OCI-LY3 (cell line): Measurements from ENCODE around the gene CSF2RB.

Source experiments
- H2AFZ ChIP-seq: fragments of 200-600, 300-600 bp; shearing (Covaris generic); 2 replicates; pipeline ENCODE4 v1.6.0; 2014; ENCODE audit warnings: antibody characterized with exemption, low read depth, low read length
- H3K27ac ChIP-seq: fragments of 200-600, 300-600 bp; sonication (generic); 2 replicates; pipeline ENCODE4 v1.5.1; 2014; ENCODE audit warnings: mild to moderate bottlenecking, low read length, moderate library complexity, mixed read lengths
- H3K27me3 ChIP-seq: fragments of 200-600, 300-600 bp; sonication (generic); 2 replicates; pipeline ENCODE4 v1.6.1; 2014; ENCODE audit warnings: low read depth, low read length, mixed read lengths
- H3K36me3 ChIP-seq: fragments of 200-600, 300-600 bp; sonication (generic); replicated peaks from 2 replicates; pipeline ENCODE3; 2014; ENCODE audit warnings: low read depth, low read length, mixed read lengths
- H3K4me1 ChIP-seq: fragments of 300-600, 200-600 bp; sonication (generic); 2 replicates; pipeline ENCODE4 v1.6.1; 2014; ENCODE audit warnings: low read length, mixed read lengths
- H3K4me2 ChIP-seq: fragments of 200-600, 300-600 bp; sonication (generic); 2 replicates; pipeline ENCODE4 v1.6.1; 2014; ENCODE audit warnings: low read length, mixed read lengths
- H3K4me3 ChIP-seq: fragments of 300-600, 200-600 bp; sonication (generic); 2 replicates; pipeline ENCODE4 v1.5.1; 2014; ENCODE audit warnings: antibody characterized with exemption, mild to moderate bottlenecking, low read length, moderate library complexity
- H3K79me2 ChIP-seq: fragments of 300-600, 200-600 bp; shearing (Covaris generic); 2 replicates; pipeline ENCODE4 v1.6.1; 2014; ENCODE audit warnings: mild to moderate bottlenecking, low read length, mixed read lengths
- H3K9ac ChIP-seq: fragments of 300-600, 200-600 bp; shearing (Covaris generic); 2 replicates; pipeline ENCODE4 v1.6.0; 2014; ENCODE audit warnings: mild to moderate bottlenecking, low read length, moderate library complexity
- H3K9me3 ChIP-seq: fragments of 200-600, 300-600 bp; shearing (Covaris generic); 2 replicates; pipeline ENCODE4 v1.6.1; 2014; ENCODE audit warnings: low read length, mixed read lengths; ENCODE audit not compliant: insufficient read depth
- H4K20me1 ChIP-seq: fragments of 200-600, 300-600 bp; sonication (generic); 2 replicates; pipeline ENCODE4 v1.6.1; 2016; ENCODE audit warnings: low read length, mixed read lengths; ENCODE audit not compliant: insufficient read depth
- EZH2phosphoT487 ChIP-seq: fragments of 200-600 bp; shearing (Covaris generic); IDR thresholded peaks from 2 replicates; pipeline ENCODE4 v1.6.1; 2018; ENCODE audit warnings: antibody characterized with exemption, mixed run types, low read depth
- TF ChIP-seq, protein P1 (sequence below): fragments of 200-600, 300-600 bp; sonication (generic); IDR thresholded peaks from 2 replicates; pipeline ENCODE4 v1.5.1; 2014; ENCODE audit warnings: antibody characterized with exemption, low read length, low read depth

Gene CSF2RB

DNA sequence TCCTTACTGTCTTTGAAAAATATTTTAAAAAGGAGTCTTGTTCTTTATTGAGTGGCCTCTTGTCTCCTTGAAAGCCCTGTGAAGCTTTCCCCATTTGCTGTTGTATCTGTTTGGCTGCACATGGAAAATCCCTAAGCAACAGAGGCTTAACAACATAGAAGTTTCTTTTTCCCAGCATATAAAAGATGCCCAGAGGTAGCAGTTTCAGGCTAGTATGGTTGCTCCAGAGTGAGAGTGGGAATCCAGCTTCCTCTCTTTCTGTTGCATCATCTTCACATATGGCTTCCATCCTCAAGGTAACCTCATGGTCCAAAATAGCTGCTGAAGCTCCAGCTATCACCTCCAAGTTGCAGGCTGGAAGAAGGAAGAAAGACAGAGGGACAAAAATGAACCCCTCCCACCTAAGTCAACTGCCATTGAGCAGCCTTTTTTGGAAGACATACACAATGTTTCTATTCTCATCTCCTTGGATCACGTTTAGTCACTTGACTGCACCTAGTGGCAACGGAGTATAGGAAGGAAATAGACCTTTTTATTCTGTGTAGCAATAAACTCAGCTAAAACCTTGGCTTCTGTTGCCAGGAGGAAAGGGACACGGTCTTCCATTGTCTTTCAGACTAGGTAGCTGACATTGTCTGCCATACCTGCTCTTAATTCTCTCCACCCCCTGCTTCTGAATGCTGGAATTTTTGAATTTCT lies 5.3 kb downstream of the CSF2RB start:
- Histone ChIP-seq H3K27me3 (no peaks in the 10 kb centered on the region), H3K9ac (no peak overlapping the region), H4K20me1 (peaks cover 40% of the 10 kb centered on the region), H3K79me2 (peaks cover 100% of the 10 kb centered on the region), H3K36me3 (peaks cover 71% of the 10 kb centered on the region), H3K4me3 (no peak overlapping the region), H3K4me1 (peaks cover 67% of the 10 kb centered on the region), H2AFZ (no peak overlapping the region), H3K4me2 (peak overlapping the region; percentile 14; the same call in 1 of the 2 replicates), H3K27ac (peak overlapping the region; percentile 27), H3K9me3 (peaks cover 9% of the 10 kb centered on the region; the same call in 1 of the 2 replicates)
- no peak for TF ChIP-seq EZH2phosphoT487
- TF ChIP-seq, protein P1, sequence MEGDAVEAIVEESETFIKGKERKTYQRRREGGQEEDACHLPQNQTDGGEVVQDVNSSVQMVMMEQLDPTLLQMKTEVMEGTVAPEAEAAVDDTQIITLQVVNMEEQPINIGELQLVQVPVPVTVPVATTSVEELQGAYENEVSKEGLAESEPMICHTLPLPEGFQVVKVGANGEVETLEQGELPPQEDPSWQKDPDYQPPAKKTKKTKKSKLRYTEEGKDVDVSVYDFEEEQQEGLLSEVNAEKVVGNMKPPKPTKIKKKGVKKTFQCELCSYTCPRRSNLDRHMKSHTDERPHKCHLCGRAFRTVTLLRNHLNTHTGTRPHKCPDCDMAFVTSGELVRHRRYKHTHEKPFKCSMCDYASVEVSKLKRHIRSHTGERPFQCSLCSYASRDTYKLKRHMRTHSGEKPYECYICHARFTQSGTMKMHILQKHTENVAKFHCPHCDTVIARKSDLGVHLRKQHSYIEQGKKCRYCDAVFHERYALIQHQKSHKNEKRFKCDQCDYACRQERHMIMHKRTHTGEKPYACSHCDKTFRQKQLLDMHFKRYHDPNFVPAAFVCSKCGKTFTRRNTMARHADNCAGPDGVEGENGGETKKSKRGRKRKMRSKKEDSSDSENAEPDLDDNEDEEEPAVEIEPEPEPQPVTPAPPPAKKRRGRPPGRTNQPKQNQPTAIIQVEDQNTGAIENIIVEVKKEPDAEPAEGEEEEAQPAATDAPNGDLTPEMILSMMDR, result no peak

DNA sequence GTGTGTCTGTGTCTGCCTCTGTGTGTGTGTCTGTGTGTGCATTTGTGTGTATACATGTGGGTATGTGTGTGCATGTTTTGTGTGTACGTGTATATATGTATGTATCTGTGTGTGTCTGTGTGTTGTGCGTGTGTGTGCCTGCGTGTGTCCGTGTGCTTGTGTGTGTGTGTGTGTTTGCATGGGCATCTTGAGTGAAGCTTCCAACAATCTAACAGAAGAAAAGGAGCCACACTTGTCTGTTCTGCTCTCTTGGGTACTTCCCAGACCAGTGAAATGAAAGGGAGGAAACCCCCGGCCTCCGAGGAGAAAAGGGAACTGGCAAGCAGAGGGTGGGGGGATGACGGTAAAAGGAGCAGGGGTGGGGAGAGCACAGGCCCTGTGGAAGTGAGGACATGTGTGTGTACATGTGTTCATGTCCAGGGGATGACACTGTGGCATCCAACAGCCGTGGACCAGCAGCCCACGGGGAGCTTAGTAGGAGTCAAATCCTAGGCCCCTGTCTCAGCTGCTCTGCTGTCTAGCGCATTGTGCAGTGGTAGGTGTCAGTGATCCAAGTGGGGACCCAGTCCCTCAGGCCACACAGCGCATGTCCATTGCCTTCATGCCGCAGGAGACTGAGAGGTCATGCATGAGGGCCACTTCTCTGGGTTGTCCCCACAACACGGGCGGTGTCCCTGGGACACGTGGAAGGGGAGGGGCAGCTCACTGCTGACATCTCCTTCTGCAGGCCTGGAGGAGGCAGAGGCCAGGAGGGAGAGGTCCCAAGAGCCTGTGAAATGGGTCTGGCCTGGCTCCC lies 8.1 kb downstream of the CSF2RB start:
- Histone ChIP-seq H3K79me2 (peaks cover 90% of the 10 kb centered on the region), H4K20me1 (peaks cover 39% of the 10 kb centered on the region), H3K27me3 (no peaks in the 10 kb centered on the region), H3K9me3 (peaks cover 9% of the 10 kb centered on the region; the same call in 1 of the 2 replicates), H2AFZ (no peak overlapping the region), H3K9ac (peak overlapping the region; percentile 78), H3K4me2 (peak overlapping the region; percentile 99), H3K4me1 (peaks cover 60% of the 10 kb centered on the region), H3K36me3 (peaks cover 87% of the 10 kb centered on the region), H3K27ac (peak overlapping the region; percentile 86), H3K4me3 (peak overlapping the region; percentile 75)
- TF ChIP-seq, protein P1, result no peak
- no peak for TF ChIP-seq EZH2phosphoT487

DNA sequence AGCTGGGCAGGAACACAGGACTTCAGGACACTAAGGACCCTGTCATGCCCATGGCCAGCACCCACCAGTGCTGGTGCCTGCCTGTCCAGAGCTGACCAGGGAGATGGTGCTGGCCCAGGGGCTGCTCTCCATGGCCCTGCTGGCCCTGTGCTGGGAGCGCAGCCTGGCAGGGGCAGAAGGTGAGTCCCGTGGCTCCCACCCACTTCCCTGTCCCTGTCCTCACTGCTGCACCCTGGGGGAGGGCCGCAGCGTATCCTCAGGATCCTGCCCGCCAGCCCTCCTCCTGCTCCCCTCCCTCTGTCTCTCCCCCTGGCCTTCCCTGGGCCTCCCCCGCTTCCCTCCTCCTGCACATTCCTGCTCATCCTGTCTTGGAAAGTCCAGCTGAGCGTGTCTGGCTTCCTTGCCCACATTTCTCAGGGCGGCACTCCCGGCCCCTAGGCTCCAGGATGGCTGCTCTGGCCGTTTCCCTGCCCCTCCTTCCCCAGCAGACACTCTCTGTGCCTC lies 8.7 kb downstream of the CSF2RB start:
- no peak for TF ChIP-seq EZH2phosphoT487
- TF ChIP-seq, protein P1, result no peak
- H3K9ac ChIP-seq, result peak overlapping the region; percentile 78; the same call in 1 of the 2 replicates
- peaks cover 88% of the 10 kb centered on the region for H3K36me3 ChIP-seq
- H4K20me1 ChIP-seq, result peaks cover 39% of the 10 kb centered on the region
- peak overlapping the region; percentile 75 for H3K4me3 ChIP-seq
- no peaks in the 10 kb centered on the region for H3K27me3 ChIP-seq
- H3K4me2 ChIP-seq, result peak overlapping the region; percentile 99
- peak overlapping the region; percentile 86 for H3K27ac ChIP-seq
- no peak overlapping the region for H2AFZ ChIP-seq
- H3K79me2 ChIP-seq, result peaks cover 87% of the 10 kb centered on the region
- peaks cover 54% of the 10 kb centered on the region for H3K4me1 ChIP-seq
- H3K9me3 ChIP-seq, result peaks cover 9% of the 10 kb centered on the region; the same call in 1 of the 2 replicates

DNA sequence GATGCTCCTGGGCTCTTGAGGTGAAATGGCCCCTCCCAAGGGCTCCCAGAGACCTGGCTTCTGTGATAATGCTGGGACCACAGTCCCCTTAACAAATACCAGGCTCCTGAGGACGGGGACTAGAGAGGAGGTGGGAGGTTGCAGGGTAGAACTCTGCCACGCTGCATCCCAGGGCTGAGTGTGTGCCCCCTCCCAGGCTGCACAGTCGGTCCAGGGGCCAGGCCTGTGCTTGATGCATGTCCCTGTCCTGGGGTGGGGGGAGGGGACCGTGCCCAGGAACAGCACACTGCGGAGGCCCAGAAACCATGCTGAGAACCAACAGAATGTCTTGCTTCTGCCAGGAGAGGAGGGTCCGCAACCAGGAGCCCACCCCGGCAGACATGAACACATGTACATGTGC lies 9.3 kb downstream of the CSF2RB start:
- Histone ChIP-seq H3K9me3 (peaks cover 9% of the 10 kb centered on the region; the same call in 1 of the 2 replicates), H3K36me3 (peaks cover 90% of the 10 kb centered on the region), H3K9ac (no peak overlapping the region), H4K20me1 (peaks cover 36% of the 10 kb centered on the region; the same call in 1 of the 2 replicates), H3K27me3 (no peaks in the 10 kb centered on the region), H3K4me1 (peaks cover 48% of the 10 kb centered on the region), H3K27ac (peak overlapping the region; percentile 86), H3K4me3 (no peak overlapping the region), H3K79me2 (peaks cover 85% of the 10 kb centered on the region), H3K4me2 (no peak overlapping the region), H2AFZ (no peak overlapping the region)
- TF ChIP-seq, protein P1, result no peak
- no peak for TF ChIP-seq EZH2phosphoT487
